Muscle of arm (tissue), 12 donors: ENCODE measurements around the gene FARP1. TPM values are rescaled to one million over a fixed set of nuclear protein-coding genes. Genes with fewer than 3 reads are reported as not detected.
"Not testable (repeated sequence)": the region's sequence is repeated elsewhere in the genome, so short reads cannot be mapped to it uniquely, and the experiment has no call there.

Experiments
- DNase-seq: peaks from one replicate; pipeline ENCODE4 v3.0.0-alpha.2; 2013
- polyA plus RNA-seq, 12 donors: library from polyadenylated mRNA; unstranded; fragments of 120-200 nt; gene quantifications; one replicate each; pipeline ENCODE4 v1.2.1, GENCODE V29; 2013; ENCODE audit not compliant: insufficient read length in 12 of 12

Gene FARP1
- polyA plus RNA-seq, 12 donors: 67.3 to 111 (median 73.0) TPM; not detected in 1

GRCh38 chr13:98390086-98390715, 247.3 kb downstream of the FARP1 start:
- peak; percentile 56 for DNase-seq

GRCh38 chr13:98393873-98394272, 251.0 kb downstream of the FARP1 start:
- no peak for DNase-seq

- no peak for DNase-seq
These were observed 252.1 kb downstream of the FARP1 start for GRCh38 chr13:98394820-98395510.

- no peak for DNase-seq
These were observed 253.3 kb downstream of the FARP1 start for GRCh38 chr13:98396071-98396710.

GRCh38 chr13:98397221-98397620, 254.3 kb downstream of the FARP1 start:
- no peak for DNase-seq

- no peak for DNase-seq
These were observed 255.0 kb downstream of the FARP1 start for GRCh38 chr13:98397861-98398260.

GRCh38 chr13:98398581-98398980, 255.7 kb downstream of the FARP1 start:
- DNase-seq: no peak

- DNase-seq: no peak
These were observed 256.9 kb downstream of the FARP1 start for GRCh38 chr13:98399756-98400155.

- no peak for DNase-seq
These were observed 259.0 kb downstream of the FARP1 start for GRCh38 chr13:98401934-98402333.

GRCh38 chr13:98403076-98403475, 260.2 kb downstream of the FARP1 start:
- no peak for DNase-seq

- DNase-seq: no peak
These were observed 262.2 kb downstream of the FARP1 start for GRCh38 chr13:98405107-98405571.

GRCh38 chr13:98405690-98406344, 262.9 kb downstream of the FARP1 start:
- no peak for DNase-seq

GRCh38 chr13:98406427-98406826, 263.5 kb downstream of the FARP1 start:
- DNase-seq: no peak

GRCh38 chr13:98406971-98407370, 264.1 kb downstream of the FARP1 start:
- DNase-seq: no peak

GRCh38 chr13:98407575-98407974, 264.7 kb downstream of the FARP1 start:
- DNase-seq: no peak

GRCh38 chr13:98409281-98409680, 266.4 kb downstream of the FARP1 start:
- no peak for DNase-seq

- DNase-seq: no peak
These were observed 267.7 kb downstream of the FARP1 start for GRCh38 chr13:98410612-98411011.

GRCh38 chr13:98411013-98411412, 268.1 kb downstream of the FARP1 start:
- DNase-seq: no peak

- peak; percentile 39 for DNase-seq
These were observed 268.8 kb downstream of the FARP1 start for GRCh38 chr13:98411617-98412265.

GRCh38 chr13:98413278-98413677, 270.4 kb downstream of the FARP1 start:
- not testable (repeated sequence) for DNase-seq

- DNase-seq: no peak
These were observed 270.9 kb downstream of the FARP1 start for GRCh38 chr13:98413796-98414195.
